Measurements from ENCODE around the gene BDP1. TPM values are rescaled to one million over a fixed set of nuclear protein-coding genes. Genes with fewer than 3 reads are reported as not detected.
"Not testable (repeated sequence)": the region's sequence is repeated elsewhere in the genome, so short reads cannot be mapped to it uniquely, and the experiment has no call there.

Gene BDP1
- total RNA-seq = 28.5 and 30.2 TPM in 2 replicates
- long read RNA-seq, partial matches to known transcripts = 10 of 12 reads
- long read RNA-seq, other reads (novel, unspliced or antisense) = 2 of 12 reads

GRCh38 chr5:71455427-71456361 lies at the start of gene BDP1:
Gene BDP1 (plus strand): TSS chr5:71455651. CDS start chr5:71455878, 227 bp downstream.
- Mint-ChIP-seq H3K36me3 (ENCODE audit: low read depth) (peaks cover 2% of the 10 kb centered on the region), H3K9me3 (no peaks in the 10 kb centered on the region), H3K4me3 (peak within 1 kb of the TSS; percentile 97), H3K27ac (ENCODE audit: unreplicated experiment) (peak within 1 kb of the TSS; percentile 98), H3K27me3 (ENCODE audit: low read depth) (peaks cover 32% of the 10 kb centered on the region), H3K4me1 (peaks cover 20% of the 10 kb centered on the region)
- TF ChIP-seq, protein P1, sequence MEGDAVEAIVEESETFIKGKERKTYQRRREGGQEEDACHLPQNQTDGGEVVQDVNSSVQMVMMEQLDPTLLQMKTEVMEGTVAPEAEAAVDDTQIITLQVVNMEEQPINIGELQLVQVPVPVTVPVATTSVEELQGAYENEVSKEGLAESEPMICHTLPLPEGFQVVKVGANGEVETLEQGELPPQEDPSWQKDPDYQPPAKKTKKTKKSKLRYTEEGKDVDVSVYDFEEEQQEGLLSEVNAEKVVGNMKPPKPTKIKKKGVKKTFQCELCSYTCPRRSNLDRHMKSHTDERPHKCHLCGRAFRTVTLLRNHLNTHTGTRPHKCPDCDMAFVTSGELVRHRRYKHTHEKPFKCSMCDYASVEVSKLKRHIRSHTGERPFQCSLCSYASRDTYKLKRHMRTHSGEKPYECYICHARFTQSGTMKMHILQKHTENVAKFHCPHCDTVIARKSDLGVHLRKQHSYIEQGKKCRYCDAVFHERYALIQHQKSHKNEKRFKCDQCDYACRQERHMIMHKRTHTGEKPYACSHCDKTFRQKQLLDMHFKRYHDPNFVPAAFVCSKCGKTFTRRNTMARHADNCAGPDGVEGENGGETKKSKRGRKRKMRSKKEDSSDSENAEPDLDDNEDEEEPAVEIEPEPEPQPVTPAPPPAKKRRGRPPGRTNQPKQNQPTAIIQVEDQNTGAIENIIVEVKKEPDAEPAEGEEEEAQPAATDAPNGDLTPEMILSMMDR (conservative IDR thresholded peaks at IDR 0.05) = peak; percentile 53
- DNase-seq (ENCODE audit: low read depth, low spot score) = peak; percentile 93

- not testable (repeated sequence) for H3K36me3 Mint-ChIP-seq (ENCODE audit: low read depth); H3K4me1 Mint-ChIP-seq; DNase-seq (ENCODE audit: low read depth, low spot score); H3K27ac Mint-ChIP-seq (ENCODE audit: unreplicated experiment); H3K4me3 Mint-ChIP-seq; H3K9me3 Mint-ChIP-seq
- peaks cover 16% of the 10 kb centered on the region for H3K27me3 Mint-ChIP-seq (ENCODE audit: low read depth)
Observed at GRCh38 chr5:71410088-71410487, 45.4 kb upstream of the BDP1 start.

DNA sequence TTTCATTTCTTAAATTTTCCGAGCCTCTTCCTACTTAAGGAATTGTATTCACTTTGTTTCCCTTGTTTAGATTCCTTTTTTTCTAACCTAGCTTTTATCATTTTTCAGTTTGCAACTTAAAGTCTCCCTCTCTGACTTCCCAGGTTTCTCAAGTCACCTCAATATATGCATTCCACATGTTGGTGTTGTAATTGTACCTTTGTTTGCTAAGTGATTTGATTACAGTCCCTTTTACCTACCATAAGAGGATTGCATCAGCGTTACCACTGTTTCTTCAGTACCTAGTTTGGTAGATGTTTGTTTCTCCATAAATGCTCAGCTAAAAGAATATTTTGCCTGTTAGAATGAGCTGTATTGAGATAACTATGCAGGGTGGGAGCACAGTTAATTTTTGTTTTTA lies 39.8 kb upstream of the BDP1 start:
- H3K9me3 Mint-ChIP-seq; H3K4me3 Mint-ChIP-seq; H3K27ac Mint-ChIP-seq (ENCODE audit: unreplicated experiment); DNase-seq (ENCODE audit: low read depth, low spot score); H3K4me1 Mint-ChIP-seq; H3K36me3 Mint-ChIP-seq (ENCODE audit: low read depth): not testable (repeated sequence)
- H3K27me3 Mint-ChIP-seq (ENCODE audit: low read depth) = peaks cover 21% of the 10 kb centered on the region

- H3K27me3 Mint-ChIP-seq (ENCODE audit: low read depth) = peaks cover 14% of the 10 kb centered on the region
- not testable (repeated sequence) for DNase-seq (ENCODE audit: low read depth, low spot score); H3K9me3 Mint-ChIP-seq; H3K4me3 Mint-ChIP-seq; H3K36me3 Mint-ChIP-seq (ENCODE audit: low read depth); H3K4me1 Mint-ChIP-seq; H3K27ac Mint-ChIP-seq (ENCODE audit: unreplicated experiment)
Observed at GRCh38 chr5:71418026-71418425, 37.4 kb upstream of the BDP1 start.

DNA sequence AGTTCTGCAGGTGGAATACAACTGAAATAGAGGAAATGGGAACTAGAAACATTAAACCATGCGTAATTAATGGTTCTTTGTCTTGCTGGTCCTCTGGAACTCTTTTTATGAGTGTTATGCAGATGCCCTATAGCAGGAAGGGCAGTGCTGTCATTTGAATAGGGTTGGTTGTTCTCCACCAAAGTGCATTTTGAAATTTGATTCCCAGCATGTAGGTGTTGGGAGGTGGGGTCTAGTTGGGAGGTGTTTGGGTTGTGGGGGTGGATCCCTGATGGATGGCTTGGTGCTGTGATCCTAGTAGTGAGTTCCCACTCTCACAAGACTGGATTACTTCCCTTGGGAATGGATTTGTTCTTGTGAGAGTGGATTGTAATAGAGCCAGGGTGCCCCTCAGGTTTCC lies 34.2 kb upstream of the BDP1 start:
- H3K4me1 Mint-ChIP-seq; H3K27ac Mint-ChIP-seq (ENCODE audit: unreplicated experiment); H3K9me3 Mint-ChIP-seq; H3K36me3 Mint-ChIP-seq (ENCODE audit: low read depth); DNase-seq (ENCODE audit: low read depth, low spot score); H3K4me3 Mint-ChIP-seq: not testable (repeated sequence)
- H3K27me3 Mint-ChIP-seq (ENCODE audit: low read depth) = peaks cover 11% of the 10 kb centered on the region

DNA sequence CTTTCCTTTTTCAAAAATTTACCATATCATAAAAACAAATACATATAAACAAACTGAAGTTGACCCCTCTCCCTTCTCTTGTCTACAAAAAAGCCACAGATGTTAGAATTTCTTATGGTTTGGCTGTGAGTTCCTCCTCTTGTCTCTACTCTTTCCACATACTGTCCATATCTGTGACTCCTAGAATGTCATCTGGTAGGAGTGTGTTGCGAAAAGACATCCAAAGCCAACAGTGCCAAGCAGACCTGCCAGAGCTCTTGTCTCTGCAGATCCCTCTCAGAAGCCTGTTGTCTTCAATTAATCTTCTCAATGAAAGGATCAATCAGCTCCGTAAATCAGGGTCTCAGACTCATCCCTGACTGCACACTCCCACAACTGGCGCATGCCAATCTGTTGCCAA lies 31.6 kb upstream of the BDP1 start:
- not testable (repeated sequence) for H3K36me3 Mint-ChIP-seq (ENCODE audit: low read depth)

DNA sequence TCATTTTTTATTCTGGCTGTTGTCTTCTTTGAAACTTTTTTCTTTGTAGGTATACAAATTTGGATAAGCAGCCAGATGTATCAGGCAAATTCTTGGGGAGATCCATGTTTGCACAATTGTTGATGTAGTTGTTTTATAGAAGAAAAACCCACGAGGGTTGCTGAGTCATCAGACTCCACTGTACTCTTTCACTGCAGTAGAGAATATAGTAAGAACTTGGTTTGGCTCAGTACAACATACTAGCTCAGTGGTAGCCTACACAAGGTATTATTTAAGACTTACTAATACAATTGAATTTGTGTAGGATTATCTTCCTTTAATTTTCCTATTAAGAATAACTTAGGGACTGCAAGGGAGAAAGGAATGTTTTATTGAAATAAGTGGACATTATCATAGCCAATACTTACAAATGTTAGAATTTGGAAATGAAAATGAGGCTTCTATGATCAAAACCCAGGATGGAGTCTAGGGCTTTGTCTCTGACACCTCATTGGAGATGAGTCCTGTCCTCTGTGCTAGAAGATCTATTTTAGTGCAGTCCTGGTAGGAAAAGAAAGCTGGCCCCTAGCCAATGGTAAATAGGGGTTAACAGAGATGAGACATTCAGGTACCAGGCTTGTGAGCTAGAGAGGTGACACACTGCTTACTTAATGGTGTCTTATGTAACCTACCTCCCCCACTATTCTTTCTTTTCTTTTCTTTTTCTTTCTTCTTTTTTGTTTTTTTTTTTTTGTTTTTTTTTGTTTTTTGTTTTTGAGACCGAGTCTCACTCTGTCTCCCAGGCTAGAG lies 28.6 kb upstream of the BDP1 start:
- not testable (repeated sequence) for DNase-seq (ENCODE audit: low read depth, low spot score); H3K9me3 Mint-ChIP-seq; H3K4me3 Mint-ChIP-seq; H3K27ac Mint-ChIP-seq (ENCODE audit: unreplicated experiment); H3K27me3 Mint-ChIP-seq (ENCODE audit: low read depth); H3K36me3 Mint-ChIP-seq (ENCODE audit: low read depth); H3K4me1 Mint-ChIP-seq

More for the DNA sequence above, 31.6 kb upstream of the BDP1 start:
- not testable (repeated sequence) for H3K27me3 Mint-ChIP-seq (ENCODE audit: low read depth); H3K27ac Mint-ChIP-seq (ENCODE audit: unreplicated experiment); H3K4me3 Mint-ChIP-seq; DNase-seq (ENCODE audit: low read depth, low spot score); H3K4me1 Mint-ChIP-seq; H3K9me3 Mint-ChIP-seq

DNA sequence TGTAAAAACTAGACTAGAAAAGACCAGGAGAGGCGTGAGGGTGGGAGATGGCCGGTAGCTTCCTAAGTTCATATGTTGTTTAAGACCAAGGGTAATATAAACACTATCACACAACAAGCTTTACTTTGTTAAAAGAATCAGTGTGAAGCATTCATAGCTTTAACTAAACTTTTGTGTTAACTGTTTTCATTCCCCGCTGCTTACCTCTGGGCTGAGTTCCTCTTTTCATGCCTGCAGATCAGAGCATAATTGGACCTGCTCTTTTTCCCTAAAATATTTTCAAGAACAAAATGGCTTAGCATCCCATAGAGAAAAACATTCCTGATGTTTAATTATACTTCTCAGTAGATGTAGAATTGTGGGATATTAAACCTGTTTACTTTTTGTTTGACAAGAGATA lies 23.0 kb upstream of the BDP1 start:
- H3K36me3 Mint-ChIP-seq (ENCODE audit: low read depth); H3K9me3 Mint-ChIP-seq: not testable (repeated sequence)
- H3K27me3 Mint-ChIP-seq (ENCODE audit: low read depth) = peaks cover 20% of the 10 kb centered on the region

DNA sequence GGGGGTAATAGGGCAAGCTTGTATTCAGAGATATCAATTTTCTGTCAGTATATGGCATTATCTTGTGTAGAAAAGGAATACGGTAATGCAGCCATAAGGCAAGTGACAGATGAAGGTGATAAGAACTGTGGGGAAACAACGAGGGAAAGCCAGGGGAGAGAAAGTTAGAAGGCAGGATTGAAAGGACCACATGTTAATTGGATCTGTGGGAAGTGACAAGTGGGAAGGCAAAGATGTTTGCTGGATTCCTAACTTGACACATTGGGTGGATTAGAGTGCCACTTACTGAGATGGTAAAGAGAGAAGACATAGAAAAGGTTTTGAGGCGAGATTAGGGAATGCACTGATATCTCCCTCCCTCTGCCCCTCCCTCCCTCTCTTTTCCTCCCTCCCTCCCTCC lies 20.6 kb upstream of the BDP1 start:
- not testable (repeated sequence) for DNase-seq (ENCODE audit: low read depth, low spot score); H3K4me3 Mint-ChIP-seq; H3K9me3 Mint-ChIP-seq; H3K36me3 Mint-ChIP-seq (ENCODE audit: low read depth); H3K4me1 Mint-ChIP-seq
- Mint-ChIP-seq H3K27ac (ENCODE audit: unreplicated experiment) (peak overlapping the region; percentile 3), H3K27me3 (ENCODE audit: low read depth) (peaks cover 20% of the 10 kb centered on the region)

More for the DNA sequence above, 23.0 kb upstream of the BDP1 start:
- not testable (repeated sequence) for H3K4me1 Mint-ChIP-seq; DNase-seq (ENCODE audit: low read depth, low spot score); H3K27ac Mint-ChIP-seq (ENCODE audit: unreplicated experiment); H3K4me3 Mint-ChIP-seq

DNA sequence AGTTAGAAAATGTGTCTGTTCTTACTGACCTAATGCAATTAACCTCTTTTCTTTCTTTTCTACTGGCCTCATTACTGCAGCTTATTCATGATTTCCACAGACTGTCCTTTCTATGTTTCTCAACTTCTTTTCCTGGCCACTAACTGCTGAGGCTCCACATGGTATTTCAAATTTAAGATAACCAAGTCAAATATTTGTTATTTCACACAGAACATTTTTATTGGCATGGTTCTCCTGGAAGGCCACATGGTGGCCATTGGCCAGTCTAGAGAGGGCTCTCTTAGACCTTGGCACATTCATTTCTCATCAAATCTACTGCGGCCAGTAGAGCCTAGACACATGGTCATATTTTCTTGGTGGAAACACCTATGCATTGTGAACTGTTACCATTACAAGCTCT lies 13.9 kb upstream of the BDP1 start:
- peaks cover 53% of the 10 kb centered on the region for H3K27me3 Mint-ChIP-seq (ENCODE audit: low read depth)
- not testable (repeated sequence) for H3K4me1 Mint-ChIP-seq, H3K4me3 Mint-ChIP-seq

GRCh38 chr5:71443891-71444290 lies 11.6 kb upstream of the BDP1 start:
- peaks cover 66% of the 10 kb centered on the region for H3K27me3 Mint-ChIP-seq (ENCODE audit: low read depth)

More for the DNA sequence above, 13.9 kb upstream of the BDP1 start:
- H3K36me3 Mint-ChIP-seq (ENCODE audit: low read depth); H3K9me3 Mint-ChIP-seq; DNase-seq (ENCODE audit: low read depth, low spot score): not testable (repeated sequence)
- peak overlapping the region; percentile 1 for H3K27ac Mint-ChIP-seq (ENCODE audit: unreplicated experiment)

DNA sequence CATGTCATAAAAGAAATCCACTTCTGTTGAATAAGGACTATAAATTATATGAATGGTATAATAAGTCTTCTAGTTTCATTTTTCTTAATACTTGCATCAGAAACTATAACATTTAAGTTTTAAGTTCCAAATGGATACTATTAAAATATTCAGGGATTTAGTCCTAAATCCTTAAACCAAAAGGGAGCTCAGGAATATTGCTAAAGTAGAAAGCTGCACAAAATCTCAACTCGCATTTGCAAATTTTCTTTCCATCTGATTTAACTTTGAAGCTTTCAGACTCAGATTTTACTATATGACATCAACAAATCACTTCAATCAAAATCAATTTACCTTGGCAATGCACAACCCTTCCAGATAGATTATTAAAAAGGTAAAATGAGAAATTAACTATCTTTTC lies 10.4 kb upstream of the BDP1 start:
- DNase-seq (ENCODE audit: low read depth, low spot score); H3K36me3 Mint-ChIP-seq (ENCODE audit: low read depth); H3K4me1 Mint-ChIP-seq; H3K27ac Mint-ChIP-seq (ENCODE audit: unreplicated experiment); H3K9me3 Mint-ChIP-seq; H3K4me3 Mint-ChIP-seq: not testable (repeated sequence)
- H3K27me3 Mint-ChIP-seq (ENCODE audit: low read depth) = peaks cover 76% of the 10 kb centered on the region

More at GRCh38 chr5:71443891-71444290, 11.6 kb upstream of the BDP1 start:
- not testable (repeated sequence) for H3K4me1 Mint-ChIP-seq; DNase-seq (ENCODE audit: low read depth, low spot score); H3K36me3 Mint-ChIP-seq (ENCODE audit: low read depth); H3K27ac Mint-ChIP-seq (ENCODE audit: unreplicated experiment); H3K9me3 Mint-ChIP-seq; H3K4me3 Mint-ChIP-seq

All from neural crest cell (in vitro differentiated cells).